Activated naive CD4-positive, alpha-beta T cell treated with anti-CD3 and anti-CD28 coated beads, Interleukin-2, amount 50 U/mL, for 72 hours (primary cell): Measurements from ENCODE around the gene NOL4L. TPM values are rescaled to one million over a fixed set of nuclear protein-coding genes. Genes with fewer than 3 reads are reported as not detected.
A peak's percentile ranks its signal among the peaks of the same experiment; 100 is the strongest.
"Not testable (repeated sequence)": the region's sequence is repeated elsewhere in the genome, so short reads cannot be mapped to it uniquely, and the experiment has no call there.

Source experiments
- ATAC-seq, 2 donors: fragments of 150-1000 bp; cut with Tn5 transposase; 2 replicates each; pipeline ENCODE4 v1.10.0; 2021; ENCODE audit warnings: mild to moderate bottlenecking in 2 of 2, moderate library complexity in 2 of 2
- DNase-seq, 2 donors: peaks; one replicate each; pipeline ENCODE4 v3.0.0; 2021 to 2022; ENCODE audit warnings: low spot score in 2 of 2
- H3K27ac Mint-ChIP-seq, 2 donors: one replicate each; pipeline ENCODE4 v1.8.0; 2022; ENCODE audit warnings: mild to moderate bottlenecking in 2 of 2, mixed read lengths in 2 of 2
- H3K36me3 Mint-ChIP-seq, 2 donors: one replicate each; pipeline ENCODE4 v1.8.0; 2022; ENCODE audit warnings: mixed read lengths in 2 of 2
- H3K9me3 Mint-ChIP-seq, 2 donors: one replicate each; pipeline ENCODE4 v1.8.0; 2022; ENCODE audit warnings: mixed read lengths in 2 of 2
- total RNA-seq, 2 donors: library from RNA; stranded (reverse); gene quantifications; one replicate each; pipeline ENCODE4 v1.2.3, GENCODE V29; 2022

The NOL4L gene
- total RNA-seq, 2 donors from 2014 or later: 21.2 to 30.7 TPM

DNA sequence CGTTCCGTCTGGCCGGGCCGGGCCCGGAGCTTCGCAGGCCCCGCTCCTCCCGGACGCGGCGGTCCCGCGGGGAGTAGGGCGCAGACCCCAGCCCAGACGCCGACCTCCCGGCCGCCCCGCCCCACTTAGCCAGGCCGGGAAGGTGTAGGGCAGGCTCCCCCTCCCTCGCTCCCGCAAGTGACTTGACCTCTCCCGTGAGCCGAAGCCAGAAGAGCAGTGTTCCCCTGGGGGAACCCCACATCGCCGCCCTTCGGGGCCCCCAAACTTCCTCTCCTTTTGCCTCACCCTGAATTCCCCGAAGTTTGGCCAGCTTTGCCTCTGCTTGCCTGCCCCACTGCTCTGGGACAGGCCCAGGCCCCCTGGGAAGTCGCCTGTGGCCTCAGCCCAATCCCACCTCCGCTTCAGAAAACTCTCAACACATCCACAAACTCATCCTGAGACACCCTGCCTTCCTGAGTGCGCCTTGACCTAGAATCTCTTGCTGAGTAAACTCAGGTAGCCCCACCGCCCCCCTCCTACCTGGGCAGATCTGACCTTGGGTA, 524 bp upstream of the NOL4L start:
- no peaks in the 10 kb centered on the region for H3K36me3 Mint-ChIP-seq
- H3K9me3 Mint-ChIP-seq: no peaks in the 10 kb centered on the region
- H3K27ac Mint-ChIP-seq: peak overlapping the region; percentile 40 to 58
- DNase-seq: peak in 1 of 2 donors; percentile 84
- peak; percentile 4 to 51 for ATAC-seq

DNA sequence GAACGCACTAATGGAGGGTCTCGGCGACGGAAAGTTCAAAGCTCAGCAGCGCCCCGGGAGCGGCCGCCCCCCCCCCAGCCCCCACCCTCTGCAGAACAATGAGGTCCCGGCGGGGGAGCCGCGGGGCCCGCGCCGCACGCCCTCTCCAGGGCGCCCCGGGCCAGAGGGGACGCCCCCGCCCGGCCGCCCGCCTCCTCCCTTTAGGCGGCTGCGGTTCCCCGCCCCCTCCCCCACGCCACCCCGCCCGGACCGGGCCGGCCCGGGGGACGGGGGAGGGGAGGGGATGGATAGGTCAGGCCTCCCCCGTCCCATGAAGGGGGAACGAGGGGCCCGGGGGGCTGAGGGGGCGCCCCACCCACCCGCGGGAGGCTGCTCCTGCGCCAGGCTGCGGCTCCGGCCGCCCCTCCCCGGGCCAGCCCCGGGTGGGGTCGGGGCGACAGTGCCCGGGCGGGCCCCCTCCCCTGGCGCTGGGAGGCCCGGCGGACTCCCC, 1.5 kb downstream of the NOL4L start:
- DNase-seq (peak in 1 of 2 donors; percentile 63), ATAC-seq (peak; percentile 12 to 23)
- Mint-ChIP-seq H3K27ac (no peak overlapping the region), H3K36me3 (no peaks in the 10 kb centered on the region), H3K9me3 (no peaks in the 10 kb centered on the region)

DNA sequence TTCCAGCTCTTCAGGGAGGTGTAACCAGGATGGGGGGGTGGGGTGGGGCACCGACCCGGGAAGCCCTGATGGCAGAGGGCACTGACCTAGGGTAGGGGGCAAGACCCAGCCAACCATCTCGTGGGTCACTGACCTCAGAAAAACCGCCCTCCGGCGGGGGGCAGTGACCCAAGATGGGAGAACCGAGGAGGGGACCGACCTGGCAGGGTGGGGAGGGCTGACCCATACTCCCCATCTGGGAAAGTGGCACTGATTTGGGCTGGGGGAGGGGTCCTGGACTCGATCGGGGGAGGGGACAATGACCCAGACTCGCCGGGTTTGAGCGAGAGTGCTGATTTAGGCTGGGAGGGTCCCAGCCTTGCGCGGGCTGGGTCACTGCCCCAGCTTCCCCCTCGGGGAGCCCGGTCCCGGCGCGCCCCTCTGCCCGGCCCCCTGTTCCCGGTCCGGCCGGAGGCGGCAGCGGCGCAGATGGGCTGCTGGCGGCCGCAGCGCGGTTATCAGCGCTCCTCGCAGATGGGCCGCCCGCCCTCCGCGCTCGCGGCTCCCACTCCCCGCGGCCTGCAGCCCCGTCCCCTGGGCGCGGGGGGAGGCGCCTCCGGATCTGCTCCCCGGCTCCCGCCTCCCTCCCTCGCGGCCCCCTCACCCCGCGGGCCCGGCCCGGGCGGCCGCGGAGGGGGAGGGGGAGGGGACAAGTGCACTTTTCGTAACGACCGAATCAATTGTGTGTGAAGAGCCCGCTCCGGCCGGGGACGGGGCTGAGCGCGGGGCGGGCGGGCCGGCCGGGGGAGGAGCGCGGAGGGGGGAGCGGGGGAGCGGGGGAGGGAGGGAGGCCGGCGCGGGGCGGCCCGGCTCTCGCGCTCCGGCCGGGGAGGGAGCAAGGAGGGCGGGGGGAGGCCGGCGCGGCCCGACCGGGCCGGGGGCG, 2.2 kb downstream of the NOL4L start:
- no peaks in the 10 kb centered on the region for H3K36me3 Mint-ChIP-seq
- no peaks in the 10 kb centered on the region for H3K9me3 Mint-ChIP-seq
- H3K27ac Mint-ChIP-seq: no peak overlapping the region
- DNase-seq: peak in 1 of 2 donors; percentile 39
- ATAC-seq: no peak

DNA sequence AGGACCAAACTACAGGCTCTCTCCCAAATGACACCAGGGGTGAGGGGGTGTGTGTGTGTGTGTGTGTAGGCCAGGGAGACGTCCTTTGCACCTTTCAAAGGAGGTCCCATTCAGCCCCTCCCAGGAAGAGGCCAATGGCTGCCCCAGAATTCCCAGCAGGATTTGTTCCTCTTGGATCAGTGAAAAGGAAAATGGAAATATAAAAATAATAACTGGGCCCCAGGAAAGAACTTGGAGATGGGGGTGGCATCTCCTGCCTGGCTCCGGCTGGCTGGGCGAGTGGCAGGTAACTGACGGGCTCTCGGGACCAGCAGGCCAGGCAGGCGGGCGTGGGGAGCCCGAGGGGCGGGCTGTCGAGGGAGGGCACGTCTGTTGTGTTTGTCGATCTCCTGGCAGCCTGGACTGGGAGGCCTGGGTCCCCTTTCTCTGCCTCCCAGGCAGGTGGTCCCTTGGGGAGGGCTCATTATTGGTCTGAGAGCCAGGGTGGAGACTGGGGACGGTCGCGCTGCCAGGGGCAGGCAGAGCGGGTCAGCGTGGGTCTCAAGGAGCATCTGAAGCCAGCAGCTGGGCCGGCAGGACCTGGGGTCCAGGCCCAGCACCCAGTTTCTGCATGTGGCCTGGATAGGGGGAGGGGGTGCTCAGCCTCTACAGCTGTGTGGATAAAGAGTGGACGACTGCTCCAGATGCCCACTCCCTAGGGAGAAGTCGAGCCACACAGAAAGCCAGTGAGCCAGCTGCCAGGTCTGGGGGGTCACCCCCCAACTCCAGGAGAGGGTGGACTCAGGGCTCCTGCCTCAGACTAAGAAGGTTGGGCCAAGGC, 3.1 kb downstream of the NOL4L start:
- no peaks in the 10 kb centered on the region for H3K9me3 Mint-ChIP-seq
- H3K36me3 Mint-ChIP-seq: no peaks in the 10 kb centered on the region
- DNase-seq (no peak), ATAC-seq (no peak)
- peak overlapping the region in 1 of 2 donors; percentile 68 for H3K27ac Mint-ChIP-seq

DNA sequence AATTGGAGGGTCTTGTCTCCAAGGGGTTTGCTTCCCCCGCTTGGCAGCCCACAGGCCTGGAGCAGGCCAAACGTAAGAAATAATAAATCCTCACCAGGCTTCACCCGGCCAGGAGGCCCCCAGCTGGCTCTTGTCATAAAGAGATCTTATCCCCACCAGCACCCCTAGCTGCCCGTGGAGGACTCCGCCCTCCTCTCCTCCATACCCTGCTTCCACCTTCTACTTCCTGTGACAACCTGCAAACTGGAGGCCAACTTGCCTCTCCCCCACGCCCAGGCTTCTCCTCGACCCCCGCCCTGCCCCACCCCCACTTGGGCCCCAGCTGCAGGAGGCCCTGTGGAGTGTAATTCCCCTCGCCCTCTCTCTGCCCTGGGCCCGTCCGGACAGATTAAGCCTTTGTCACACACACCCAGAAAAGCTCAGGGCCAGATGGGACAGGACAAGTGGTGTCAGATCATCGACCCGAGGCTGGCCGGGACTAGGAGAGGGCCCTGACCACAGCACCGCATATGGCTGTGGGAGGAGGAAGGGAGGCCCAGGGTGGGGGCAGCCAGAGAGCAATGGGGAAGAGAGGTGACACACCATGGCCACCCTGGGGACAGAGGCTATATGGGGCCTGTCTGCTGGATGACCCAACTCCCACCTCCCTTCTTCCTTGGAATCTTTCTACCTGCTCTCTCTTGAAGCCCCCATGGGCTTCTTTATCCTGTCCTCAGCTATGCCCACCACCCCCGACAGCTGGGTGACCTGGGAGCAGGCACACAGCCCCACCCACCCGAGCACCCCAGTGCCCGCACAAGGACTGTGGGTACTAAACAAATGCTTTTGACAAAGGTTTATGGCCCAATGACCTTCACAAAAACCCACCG, 3.9 kb downstream of the NOL4L start:
- Mint-ChIP-seq H3K9me3 (no peaks in the 10 kb centered on the region), H3K36me3 (no peaks in the 10 kb centered on the region), H3K27ac (peak overlapping the region in 1 of 2 donors; percentile 68)
- DNase-seq (peak in 1 of 2 donors; percentile 64), ATAC-seq (peak in 1 of 2 donors; percentile 40)

DNA sequence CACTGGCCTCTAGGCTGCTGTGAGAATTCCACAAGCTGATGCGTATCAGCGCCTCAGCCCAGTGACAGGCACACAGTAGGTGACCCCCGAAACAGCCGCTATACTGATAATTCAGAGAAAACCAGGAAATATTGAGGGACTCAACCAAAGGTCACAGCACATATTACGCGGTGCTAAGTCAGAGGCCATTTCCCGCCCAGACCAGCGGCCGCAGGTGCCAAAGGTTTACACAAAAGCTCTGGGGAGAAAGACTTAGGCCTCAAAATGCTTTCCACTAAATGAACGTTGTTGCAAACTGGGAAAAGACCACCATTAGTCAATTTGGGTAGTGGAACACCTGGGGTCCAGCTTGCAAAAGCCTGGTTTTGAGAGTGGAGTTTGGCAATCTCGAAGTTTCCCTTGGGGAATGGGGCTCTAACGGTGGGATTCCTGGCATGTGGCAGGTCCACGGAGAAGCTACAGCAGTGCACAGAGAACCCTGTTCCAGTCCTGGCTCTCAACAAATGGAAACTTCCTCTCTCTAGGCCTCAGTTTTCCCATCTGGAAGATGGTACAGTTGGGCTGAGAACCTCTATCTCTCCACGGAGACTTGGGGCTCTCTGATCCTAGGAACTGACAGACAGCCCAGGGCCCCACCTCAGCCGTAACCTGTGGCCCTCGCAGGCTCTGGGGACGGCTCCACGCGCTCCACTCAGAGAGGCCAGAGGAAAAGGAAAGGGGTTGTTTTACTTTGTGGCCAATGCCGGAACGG, 4.7 kb downstream of the NOL4L start:
- ATAC-seq (no peak), DNase-seq (no peak)
- H3K36me3 Mint-ChIP-seq: no peaks in the 10 kb centered on the region
- no peaks in the 10 kb centered on the region for H3K9me3 Mint-ChIP-seq
- H3K27ac Mint-ChIP-seq: no peak overlapping the region

DNA sequence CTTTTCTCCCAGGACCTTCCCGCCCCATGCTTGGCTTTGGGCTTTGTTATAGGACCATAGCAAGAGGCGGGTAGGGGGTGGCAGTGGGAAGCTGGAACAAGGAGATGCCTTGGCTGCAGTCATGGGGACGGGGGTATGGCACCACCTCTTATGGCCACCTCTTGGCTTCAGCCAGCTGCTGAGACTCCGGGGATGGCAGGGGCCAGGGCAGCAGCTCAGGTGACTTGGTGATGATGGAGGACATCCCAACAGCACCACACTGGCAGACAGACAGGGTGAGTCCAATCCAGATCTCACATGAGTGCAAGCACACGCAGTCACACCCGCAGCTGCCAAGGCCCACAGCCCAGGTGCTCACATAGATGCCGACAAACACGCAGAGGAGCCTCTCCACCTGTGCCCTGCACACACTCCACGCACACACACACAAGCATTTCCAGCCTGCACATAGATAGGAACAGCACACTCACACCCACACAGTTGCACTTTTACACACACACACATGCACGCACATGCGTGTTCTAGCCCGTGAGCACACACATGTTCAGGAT, 6.2 kb downstream of the NOL4L start:
- H3K9me3 Mint-ChIP-seq: no peaks in the 10 kb centered on the region
- H3K36me3 Mint-ChIP-seq: no peaks in the 10 kb centered on the region
- ATAC-seq: no peak
- H3K27ac Mint-ChIP-seq: no peak overlapping the region
- no peak for DNase-seq

DNA sequence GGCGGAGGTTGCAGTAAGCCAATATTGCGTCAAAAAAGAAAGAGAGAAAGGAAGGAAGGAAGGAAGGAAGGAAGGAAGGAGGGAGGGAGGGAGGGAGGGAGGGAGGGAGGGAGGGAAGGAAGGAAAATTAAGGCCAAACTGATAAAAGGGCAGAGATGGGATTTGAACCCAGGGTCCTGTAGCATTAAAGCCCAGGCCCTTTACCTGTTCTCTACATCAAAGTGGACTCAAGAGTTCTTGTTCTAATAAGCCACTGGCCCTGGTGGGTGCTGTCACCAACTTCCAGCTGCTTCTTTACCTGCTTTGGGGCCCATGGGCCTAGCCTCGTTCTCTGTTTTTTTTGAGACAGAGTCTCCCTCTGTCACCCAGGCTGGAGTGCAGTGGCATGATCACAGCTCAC, 7.1 kb downstream of the NOL4L start:
- H3K9me3 Mint-ChIP-seq, DNase-seq, H3K36me3 Mint-ChIP-seq, ATAC-seq: not testable (repeated sequence)
- H3K27ac Mint-ChIP-seq: peak overlapping the region in 1 of 2 donors; percentile 69

DNA sequence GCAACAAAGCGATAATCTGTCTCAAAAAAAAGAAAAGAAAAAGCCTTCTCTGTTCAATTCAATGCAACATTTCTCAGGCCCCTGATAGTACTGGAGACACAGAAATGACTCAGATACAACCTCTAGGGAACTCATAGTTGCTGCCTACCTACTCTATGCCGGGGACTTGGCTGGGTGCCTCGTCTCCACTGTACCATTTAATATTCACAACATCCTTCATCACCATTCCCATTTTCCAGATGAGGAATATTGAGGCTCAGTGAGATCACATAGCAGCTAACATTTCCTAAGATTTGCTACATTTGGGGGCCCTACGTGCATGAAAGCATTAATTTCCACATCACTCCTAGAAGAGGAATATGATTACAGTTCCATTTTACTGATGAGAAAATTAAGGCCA, 7.5 kb downstream of the NOL4L start:
- ATAC-seq (no peak), DNase-seq (no peak)
- peak overlapping the region in 1 of 2 donors; percentile 69 for H3K27ac Mint-ChIP-seq
- no peaks in the 10 kb centered on the region for H3K36me3 Mint-ChIP-seq
- H3K9me3 Mint-ChIP-seq: no peaks in the 10 kb centered on the region

DNA sequence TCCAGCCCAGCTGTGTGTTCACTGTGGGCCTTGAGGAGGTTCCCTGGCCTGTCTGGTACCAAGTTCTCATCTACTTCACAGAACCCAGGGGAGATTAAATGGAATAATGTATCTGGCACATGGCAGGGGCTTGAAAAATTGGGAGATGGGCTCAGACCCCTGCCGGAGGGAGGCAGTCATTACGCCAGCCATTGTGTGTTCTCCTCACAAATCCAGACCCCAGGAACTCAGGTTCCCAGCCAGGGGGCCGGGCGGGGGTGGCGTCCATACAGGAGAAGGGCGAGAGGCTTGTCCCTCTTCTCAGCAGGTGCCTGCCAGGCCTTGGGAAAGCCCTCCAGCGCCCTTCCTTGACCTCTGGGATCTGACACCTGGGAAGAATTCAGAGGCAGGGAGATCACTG, 8.1 kb downstream of the NOL4L start:
- Mint-ChIP-seq H3K27ac (peak overlapping the region in 1 of 2 donors; percentile 47), H3K36me3 (no peaks in the 10 kb centered on the region), H3K9me3 (no peaks in the 10 kb centered on the region)
- DNase-seq: no peak
- ATAC-seq: no peak

DNA sequence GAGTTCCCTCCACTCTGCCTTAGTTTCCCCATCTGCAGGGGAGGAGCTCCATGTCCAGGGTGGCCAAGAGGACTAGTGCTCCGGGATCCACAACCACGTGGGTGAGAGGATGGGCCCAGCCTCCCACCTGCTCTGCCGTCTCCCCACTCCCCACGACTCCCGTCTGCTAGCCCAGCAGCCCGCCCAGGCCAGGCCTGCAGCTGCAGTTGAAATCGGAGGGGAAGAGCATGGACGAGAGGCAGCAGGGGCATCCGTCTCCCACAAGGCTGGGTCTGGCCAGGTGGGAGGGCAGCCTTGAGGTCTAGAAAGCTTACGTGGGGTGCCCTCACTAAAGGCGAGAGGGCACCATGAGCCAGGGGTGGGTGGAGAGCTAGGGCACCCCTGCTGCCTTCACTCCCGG, 8.6 kb downstream of the NOL4L start:
- ATAC-seq (no peak), DNase-seq (no peak)
- no peak overlapping the region for H3K27ac Mint-ChIP-seq
- H3K36me3 Mint-ChIP-seq: no peaks in the 10 kb centered on the region
- H3K9me3 Mint-ChIP-seq: no peaks in the 10 kb centered on the region

DNA sequence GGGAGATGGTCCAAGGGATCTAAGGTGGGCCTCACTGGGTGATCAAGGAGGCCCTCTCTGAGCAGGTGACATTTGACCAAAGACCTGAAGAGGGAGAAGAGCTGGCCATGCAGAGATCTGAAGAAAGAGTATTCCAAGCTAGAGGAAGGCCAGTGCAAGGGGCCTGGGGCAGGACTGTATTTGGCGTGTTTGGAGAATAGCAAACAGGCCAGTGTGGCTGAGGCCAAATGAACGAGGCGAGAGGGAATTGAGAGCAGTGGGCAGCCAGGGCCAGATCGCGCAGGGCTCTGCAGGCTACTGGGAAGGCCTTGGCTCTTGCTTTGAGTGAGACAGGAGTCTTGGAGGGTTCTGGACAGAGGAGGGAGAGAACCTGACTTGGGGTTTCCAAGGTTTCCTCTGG, 9.3 kb downstream of the NOL4L start:
- DNase-seq (no peak), ATAC-seq (no peak)
- H3K9me3 Mint-ChIP-seq: no peaks in the 10 kb centered on the region
- H3K27ac Mint-ChIP-seq: no peak overlapping the region
- H3K36me3 Mint-ChIP-seq: no peaks in the 10 kb centered on the region

DNA sequence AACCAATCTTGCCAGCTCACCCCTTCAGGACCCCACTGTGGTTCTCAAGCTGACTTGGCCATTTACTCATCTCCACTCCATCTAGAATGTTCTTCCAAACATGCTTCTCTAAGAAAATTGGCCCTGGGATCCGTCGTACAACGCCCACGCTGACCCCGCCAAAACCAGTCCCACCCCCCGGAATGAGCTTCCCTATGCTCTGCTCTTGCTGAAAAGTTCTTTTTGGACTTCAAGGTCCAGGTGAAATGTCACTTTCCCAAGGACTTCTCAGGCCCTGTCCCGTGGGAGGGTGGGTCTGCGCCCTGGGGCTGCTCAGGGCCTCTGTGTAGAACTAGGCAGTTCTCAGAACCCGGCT, 9.9 kb downstream of the NOL4L start:
- Mint-ChIP-seq H3K36me3 (no peaks in the 10 kb centered on the region), H3K9me3 (no peaks in the 10 kb centered on the region), H3K27ac (no peak overlapping the region)
- ATAC-seq (no peak), DNase-seq (no peak)

DNA sequence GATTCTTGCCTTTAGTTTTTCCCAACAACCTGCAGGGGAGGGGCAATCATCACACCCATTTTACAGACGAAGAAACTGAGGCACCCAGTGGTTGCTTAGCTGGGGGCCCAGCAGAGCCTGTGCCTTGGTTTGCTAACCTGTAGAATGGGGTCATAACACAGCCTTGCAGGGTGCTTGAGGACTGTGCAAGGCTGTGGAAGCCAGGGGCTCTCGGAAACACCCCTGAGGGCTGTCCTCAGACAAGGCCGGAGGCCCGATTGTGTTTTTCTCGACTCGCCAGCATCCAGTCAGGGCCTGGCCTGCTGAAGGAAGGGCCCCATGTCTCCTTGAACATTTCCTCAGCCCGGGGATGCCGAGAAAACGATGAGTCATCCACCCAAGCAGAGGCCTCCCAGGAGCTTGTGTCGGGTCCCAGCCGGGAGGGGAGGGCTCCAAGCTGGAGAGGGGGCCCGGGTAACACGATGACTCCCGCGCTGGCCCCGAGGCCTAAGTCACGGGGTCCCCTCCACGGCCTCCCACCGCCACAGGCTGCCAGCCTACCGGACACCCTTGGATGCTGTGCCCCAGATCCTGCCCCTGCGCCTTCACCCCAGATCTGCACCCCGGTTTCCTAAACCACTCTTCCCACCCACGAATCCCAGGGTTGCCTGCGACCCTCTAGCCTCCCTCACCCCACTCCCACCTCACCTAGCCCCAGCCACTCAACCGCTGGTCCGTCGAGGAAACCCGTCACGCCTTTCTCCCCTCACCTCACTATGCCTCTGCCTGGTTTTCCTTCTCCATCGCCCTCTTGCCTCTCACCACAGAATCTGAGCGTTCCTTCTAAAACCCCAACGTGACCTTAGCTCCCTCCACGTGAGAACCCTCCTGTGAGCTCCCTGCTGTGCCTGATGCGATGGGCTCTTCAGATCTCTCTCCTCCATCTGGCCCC, 10.6 kb downstream of the NOL4L start:
- DNase-seq (peak in 1 of 2 donors; percentile 48), ATAC-seq (peak; percentile 69 to 81)
- H3K27ac Mint-ChIP-seq: no peak overlapping the region
- no peaks in the 10 kb centered on the region for H3K9me3 Mint-ChIP-seq
- no peaks in the 10 kb centered on the region for H3K36me3 Mint-ChIP-seq
